K562 (cell line): ENCODE measurements around the gene TREM2. TPM values are rescaled to one million over a fixed set of nuclear protein-coding genes. Genes with fewer than 3 reads are reported as not detected.

ENCODE experiments used
- ARID1B ChIP-seq: fragments of 450-650 bp; IDR thresholded peaks from 2 replicates; pipeline ENCODE4 v1.6.1; 2016; ENCODE audit warnings: antibody characterized with exemption, mild to moderate bottlenecking, inconsistent platforms
- CHD2 ChIP-seq: IDR thresholded peaks from 2 replicates; pipeline ENCODE4 v1.6.1; 2011; ENCODE audit warnings: low read depth, low read length
- CREB1 ChIP-seq, 2 experiments: sonication (generic) in 1 of 2; formaldehyde crosslinking in 1 of 2; IDR thresholded peaks; 2 replicates each; pipeline versions ENCODE4 v1.6.1 to v1.8.0; 2012 to 2022; ENCODE audit warnings: inconsistent platforms in 1 of 2, mild to moderate bottlenecking in 1 of 2, missing genetic modification reagents in 1 of 2, moderate library complexity in 1 of 2
- CTBP1 ChIP-seq: fragments of 450-650 bp; IDR thresholded peaks from 2 replicates; pipeline ENCODE4 v1.6.1; 2016; ENCODE audit warnings: borderline replicate concordance
- EP400 ChIP-seq: fragments of 450-650 bp; IDR thresholded peaks from 2 replicates; pipeline ENCODE4 v1.6.1; 2017; ENCODE audit warnings: antibody characterized with exemption, mild to moderate bottlenecking, moderate library complexity
- ETV5 ChIP-seq: sonication (generic); formaldehyde crosslinking; IDR thresholded peaks from 2 replicates; pipeline ENCODE4 v1.4.0; 2020; ENCODE audit warnings: low read depth, mild to moderate bottlenecking, missing genetic modification reagents
- LARP7 ChIP-seq: fragments of 450-650 bp; IDR thresholded peaks from 2 replicates; pipeline ENCODE4 v1.6.1; 2016
- MAZ ChIP-seq, 2 experiments: fragments of 450-650 bp in 1 of 2; sonication (generic) in 1 of 2; formaldehyde crosslinking; IDR thresholded peaks in 1 of 2; conservative IDR thresholded peaks in 1 of 2; 2 replicates each; pipeline versions ENCODE4 v1.4.0 to v1.5.0; 2020; ENCODE audit warnings: mild to moderate bottlenecking in 1 of 2, missing genetic modification reagents in 1 of 2
- MTA2 ChIP-seq: fragments of 450-650 bp; IDR thresholded peaks from 2 replicates; pipeline ENCODE4 v1.6.1; 2016; ENCODE audit warnings: low read depth
- POLR2G ChIP-seq: fragments of 200-400 bp; formaldehyde crosslinking; IDR thresholded peaks from 2 replicates; pipeline ENCODE4 v1.6.1; 2017; ENCODE audit warnings: low read depth, mild to moderate bottlenecking, antibody characterized with exemption, low read length, moderate library complexity
- POLR3G ChIP-seq: IDR thresholded peaks from 2 replicates; pipeline ENCODE4 v1.6.1; 2011; ENCODE audit not compliant: insufficient read length, insufficient replicate concordance; ENCODE audit errors: extremely low read depth
- RNF2 ChIP-seq: sonication (generic); IDR thresholded peaks from 2 replicates; pipeline ENCODE4 v1.6.1; 2016
- SMARCE1 ChIP-seq: fragments of 450-650 bp; IDR thresholded peaks from 2 replicates; pipeline ENCODE4 v1.7.1; 2016; ENCODE audit warnings: mild to moderate bottlenecking
- SNRNP70 ChIP-seq: fragments of 200-400 bp; formaldehyde crosslinking; optimal IDR thresholded peaks from 2 replicates; pipeline ENCODE3; 2017; ENCODE audit warnings: low read depth, low read length
- SREBF1 ChIP-seq: fragments of 150-350 bp; IDR thresholded peaks from 2 replicates; pipeline ENCODE4 v1.6.1; 2014; ENCODE audit warnings: antibody characterized with exemption, low read depth, low read length, borderline replicate concordance
- SRSF9 ChIP-seq: fragments of 200-400 bp; formaldehyde crosslinking; IDR thresholded peaks from 2 replicates; pipeline ENCODE4 v1.6.1; 2017; ENCODE audit warnings: low read depth, low read length, borderline replicate concordance
- TOE1 ChIP-seq, 2 experiments: fragments of 450-650 bp in 1 of 2; sonication (generic) in 1 of 2; formaldehyde crosslinking in 1 of 2; IDR thresholded peaks; 2 replicates each; pipeline versions ENCODE4 v1.7.1 to v1.8.0; 2016 to 2022; ENCODE audit warnings: borderline replicate concordance in 2 of 2, mild to moderate bottlenecking in 2 of 2, antibody characterized with exemption in 1 of 2, inconsistent platforms in 1 of 2, low read depth in 1 of 2, missing genetic modification reagents in 1 of 2, moderate library complexity in 1 of 2
- VEZF1 ChIP-seq: fragments of 200-800 bp; sonication (Bioruptor generic); IDR thresholded peaks from 2 replicates; pipeline ENCODE4 v1.6.1; 2017; ENCODE audit warnings: missing genetic modification characterization, missing compliant biosample characterization
- ZEB2 ChIP-seq: fragments of 450-650 bp; IDR thresholded peaks from 2 replicates; pipeline ENCODE4 v1.6.1; 2016
- ZFP1 ChIP-seq: fragments of 450-650 bp; formaldehyde crosslinking; IDR thresholded peaks from 2 replicates; pipeline ENCODE4 v1.4.0; 2020; ENCODE audit warnings: mild to moderate bottlenecking, mixed read lengths
- ZNF277 ChIP-seq: fragments of 250-450 bp; sonication (Bioruptor Pico); IDR thresholded peaks from 2 replicates; pipeline ENCODE4 v1.8.0; 2022; ENCODE audit warnings: inconsistent platforms, mild to moderate bottlenecking, moderate library complexity, borderline replicate concordance
- ZNF395 ChIP-seq: fragments of 200-800 bp; sonication (Bioruptor generic); IDR thresholded peaks from 2 replicates; pipeline ENCODE4 v1.6.1; 2017; ENCODE audit warnings: missing genetic modification characterization, missing compliant biosample characterization
- ZNF431 ChIP-seq: sonication (generic); formaldehyde crosslinking; IDR thresholded peaks from 2 replicates; pipeline ENCODE4 v1.8.0; 2022; ENCODE audit warnings: mild to moderate bottlenecking, missing genetic modification reagents
- ZNF583 ChIP-seq: fragments of 250-450 bp; sonication (Bioruptor Pico); IDR thresholded peaks from 2 replicates; pipeline ENCODE4 v1.4.0; 2020
- ZNF589 ChIP-seq: fragments of 200-800 bp; sonication (Bioruptor generic); IDR thresholded peaks from 2 replicates; pipeline ENCODE4 v1.6.1; 2016; ENCODE audit warnings: low read depth, missing genetic modification characterization, missing compliant biosample characterization
- polyA plus RNA-seq, 8 experiments: library from polyadenylated mRNA; depleted of rRNA in 4 of 8; stranded (reverse) in 5 of 8; unstranded in 3 of 8; fragments of >200 nt; fragmentation: Nextera tagmentation in 2 of 8; fragmentation: Illumina TruSeq in 1 of 8; extraction: Ambion mirVana in 2 of 8; extraction: Trizol in 1 of 8; gene quantifications; 2 replicates each; pipeline versions ENCODE4 v1.2.1 to v1.2.3, GENCODE V29; 2011 to 2014; ENCODE audit warnings: inconsistent platforms in 1 of 8, missing spikeins in 1 of 8
- total RNA-seq, 7 experiments: library from RNA; depleted of rRNA in 6 of 7; stranded (reverse); fragments of >200 nt in 6 of 7; fragmentation: Illumina TruSeq in 2 of 7; extraction: Trizol in 2 of 7; gene quantifications; 2 replicates each; pipeline versions ENCODE4 v1.2.1 to v1.2.3, GENCODE V29; 2011 to 2021; ENCODE audit warnings: low replicate concordance in 1 of 7

Gene TREM2
- total and polyA plus RNA-seq, 9 of the 15 experiments (the other 6 are each of a cell fraction or from before 2014, with no cell fraction given) = not detected

- peak; percentile 54; the same call in 1 of the 2 replicates for TF ChIP-seq TOE1 (IDR thresholded peaks at IDR 0.05; ENCODE audit: borderline replicate concordance)
- no peak for TF ChIP-seq TOE1 (CRISPR knock-in tag; IDR thresholded peaks at IDR 0.05; ENCODE audit: borderline replicate concordance, low read depth)
- peak; percentile 83 for TF ChIP-seq SMARCE1
- no peak for TF ChIP-seq POLR3G
- TF ChIP-seq ZNF583 (CRISPR knock-in tag) = 0 out of 2 replicates have a peak, but pooled peaks have one; percentile 44
- peak; percentile 49 for TF ChIP-seq MTA2
- no peak for TF ChIP-seq ZNF431 (CRISPR knock-in tag)
- TF ChIP-seq SNRNP70 = no peak
- TF ChIP-seq ARID1B = peak; percentile 92
- no peak for TF ChIP-seq POLR2G
- TF ChIP-seq ZNF395 (CRISPR knock-in tag) = no peak
- no peak for TF ChIP-seq CHD2
- TF ChIP-seq EP400 = peak; percentile 36
- TF ChIP-seq SREBF1 = no peak
- TF ChIP-seq ETV5 (CRISPR knock-in tag) = no peak
- no peak for TF ChIP-seq ZFP1 (CRISPR knock-in tag)
- TF ChIP-seq RNF2 = 0 out of 2 replicates have a peak, but pooled peaks have one; percentile 29
- 0 out of 2 replicates have a peak, but pooled peaks have one; percentile 84 for TF ChIP-seq LARP7
- TF ChIP-seq SRSF9 = no peak
- TF ChIP-seq ZNF277 (CRISPR knock-in tag) = no peak
- TF ChIP-seq CTBP1 = 0 out of 2 replicates have a peak, but pooled peaks have one; percentile 57
- TF ChIP-seq ZEB2 = peak; percentile 63; the same call in 1 of the 2 replicates
- TF ChIP-seq ZNF589 (CRISPR knock-in tag) = 0 out of 2 replicates have a peak, but pooled peaks have one; percentile 29
- 0 out of 4 replicates have a peak, but pooled peaks of 1 of the 2 experiments have one; percentile 37 for TF ChIP-seq MAZ (CRISPR knock-in tag; conservative IDR thresholded peaks at IDR 0.05 in 1 of 2, IDR thresholded peaks at IDR 0.05 in 1 of 2)
- TF ChIP-seq CREB1 (IDR thresholded peaks at IDR 0.05) = peak; percentile 61; the same call in 1 of the 2 replicates
- no peak; the same call in 1 of the 2 replicates for TF ChIP-seq CREB1 (CRISPR knock-in tag; IDR thresholded peaks at IDR 0.05)
- TF ChIP-seq VEZF1 = peak; percentile 10; the same call in 1 of the 2 replicates
Measured at GRCh38 chr6:41201764-41202173, 38.9 kb upstream of the TREM2 start (continued).
